Panc1 (cell line): ENCODE data around the gene FARP1. TPM values are rescaled to one million over a fixed set of nuclear protein-coding genes. Genes with fewer than 3 reads are reported as not detected.

Experiments used
- ATAC-seq: fragments of 200-7000 bp; cut with Tn5 transposase; 2 replicates; pipeline ENCODE4 v1.9.1; 2020; ENCODE audit warnings: mild to moderate bottlenecking, moderate library complexity
- BruUV-seq: library from RNA; stranded (reverse); fragments of 400-500 nt; replicated peaks from 2 replicates; lab custom pipeline; 2021; lab: Mats Ljungman, UMichigan
- CTCF ChIA-PET: fragments of 300-600 bp; sonication (Branson Sonifier 250); formaldehyde crosslinking; loops from one replicate; lab custom pipeline; 2022; ENCODE audit warnings: antibody characterized with exemption; lab: Charles Lee
- POLR2A ChIA-PET: fragments of 300-600 bp; sonication (Branson Sonifier 250); formaldehyde crosslinking; loops from one replicate; lab custom pipeline; 2022; ENCODE audit warnings: antibody characterized with exemption; lab: Charles Lee
- DNase-seq: peaks from one replicate; pipeline ENCODE4 v3.0.0-alpha.2; 2010; ENCODE audit warnings: low read depth, low spot score
- H3K27ac ChIP-seq: 2 replicates; pipeline ENCODE4 v1.5.1; 2011; ENCODE audit warnings: mild to moderate bottlenecking, low read length, inconsistent platforms
- H3K27me3 ChIP-seq: fragments of 200-500 bp; sonication (Bioruptor generic); 2 replicates; pipeline ENCODE4 v1.6.0; 2014; ENCODE audit warnings: low read length, inconsistent platforms; ENCODE audit not compliant: control insufficient read depth, insufficient read depth
- H3K36me3 ChIP-seq: fragments of 200-500 bp; sonication (Bioruptor generic); 2 replicates; pipeline ENCODE4 v1.5.1; 2014; ENCODE audit warnings: inconsistent platforms, mild to moderate bottlenecking, low read length, moderate library complexity; ENCODE audit not compliant: control insufficient read depth, insufficient read depth
- H3K4me1 ChIP-seq: 2 replicates; pipeline ENCODE4 v1.5.1; 2011; ENCODE audit warnings: inconsistent platforms, mild to moderate bottlenecking, low read length, moderate library complexity; ENCODE audit not compliant: control insufficient read depth, insufficient read depth
- H3K4me3 ChIP-seq, 2 experiments: 2 replicates each; pipeline ENCODE4 v1.5.1; 2011 to 2012; ENCODE audit warnings: low read depth in 2 of 2, low read length in 2 of 2, mild to moderate bottlenecking in 2 of 2, inconsistent platforms in 1 of 2, moderate library complexity in 1 of 2
- H3K9me3 ChIP-seq: fragments of 200-500 bp; sonication (Bioruptor generic); 2 replicates; pipeline ENCODE4 v1.5.1; 2014; ENCODE audit warnings: low read depth, mild to moderate bottlenecking, inconsistent platforms, low read length, moderate library complexity; ENCODE audit not compliant: control insufficient read depth, insufficient read depth
- POLR2AphosphoS5 ChIP-seq: IDR thresholded peaks from 2 replicates; pipeline ENCODE4 v1.6.1; 2012; ENCODE audit warnings: mild to moderate bottlenecking, low read depth, low read length, moderate library complexity
- SIN3A ChIP-seq: IDR thresholded peaks from 2 replicates; pipeline ENCODE4 v1.6.1; 2012; ENCODE audit warnings: low read depth, mild to moderate bottlenecking, low read length, moderate library complexity, borderline replicate concordance; ENCODE audit not compliant: insufficient read depth
- TCF7L2 ChIP-seq: IDR thresholded peaks from 2 replicates; pipeline ENCODE4 v1.6.1; 2011; ENCODE audit warnings: mild to moderate bottlenecking, low read depth, low read length, inconsistent platforms
- in situ Hi-C: cut with HindIII; loops from 2 replicates; pipeline ENCODE4 v1.10.0; 2016; ENCODE audit warnings: low sequenced_read_pairs, low pct_unique_long_range_greater_than_20kb
- intact Hi-C: fragments of 100-400 bp; cut with micrococcal nuclease; formaldehyde crosslinking; loops from one replicate; pipeline ENCODE4 v1.10.0; 2022; ENCODE audit not compliant: unreplicated experiment
- total RNA-seq: library from RNA; stranded (reverse); gene quantifications from one replicate; pipeline ENCODE4 v1.2.1, GENCODE V29; 2021; ENCODE audit not compliant: unreplicated experiment
- TF ChIP-seq, protein P1 (sequence below): fragments of 450-650 bp; IDR thresholded peaks from 2 replicates; pipeline ENCODE4 v1.5.1; 2017; ENCODE audit warnings: mild to moderate bottlenecking
- TF ChIP-seq, protein P2 (sequence below), 2 experiments: IDR thresholded peaks; 2 replicates each; pipeline ENCODE4 v1.6.1; 2011 to 2012; ENCODE audit warnings: low read depth in 2 of 2, control low read depth in 1 of 2, low read length in 1 of 2, mild to moderate bottlenecking in 1 of 2, moderate library complexity in 1 of 2; ENCODE audit not compliant: insufficient read depth in 1 of 2

The FARP1 gene
- total RNA-seq, 1 experiment from 2014 or later, result 61.9 TPM

DNA sequence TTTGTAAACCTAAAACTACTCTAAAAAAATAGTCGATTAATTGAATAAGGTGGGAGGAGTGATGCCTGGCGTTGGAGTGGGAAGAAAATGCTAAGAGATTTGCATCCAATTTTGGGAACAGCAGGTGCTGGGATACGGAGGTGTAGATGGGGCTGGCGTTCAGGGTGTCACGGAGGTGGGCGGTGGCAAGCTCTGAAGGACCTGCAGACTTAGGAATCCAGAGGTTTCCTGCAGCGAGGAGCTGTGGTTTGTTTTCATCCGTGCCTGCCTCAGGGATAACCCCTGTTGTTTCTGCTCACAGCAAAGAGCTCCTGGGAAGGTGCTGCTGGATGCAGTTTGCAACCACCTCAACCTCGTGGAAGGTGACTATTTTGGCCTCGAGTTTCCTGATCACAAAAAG, 200.6 kb downstream of the FARP1 start:
- no peaks in the 10 kb centered on the region for H3K9me3 ChIP-seq
- H3K27me3 ChIP-seq, result no peaks in the 10 kb centered on the region
- no TSS peak for BruUV-seq
- intact Hi-C loops (no loop called here), in situ Hi-C loops (no loop called here)
- TF ChIP-seq, protein P1, sequence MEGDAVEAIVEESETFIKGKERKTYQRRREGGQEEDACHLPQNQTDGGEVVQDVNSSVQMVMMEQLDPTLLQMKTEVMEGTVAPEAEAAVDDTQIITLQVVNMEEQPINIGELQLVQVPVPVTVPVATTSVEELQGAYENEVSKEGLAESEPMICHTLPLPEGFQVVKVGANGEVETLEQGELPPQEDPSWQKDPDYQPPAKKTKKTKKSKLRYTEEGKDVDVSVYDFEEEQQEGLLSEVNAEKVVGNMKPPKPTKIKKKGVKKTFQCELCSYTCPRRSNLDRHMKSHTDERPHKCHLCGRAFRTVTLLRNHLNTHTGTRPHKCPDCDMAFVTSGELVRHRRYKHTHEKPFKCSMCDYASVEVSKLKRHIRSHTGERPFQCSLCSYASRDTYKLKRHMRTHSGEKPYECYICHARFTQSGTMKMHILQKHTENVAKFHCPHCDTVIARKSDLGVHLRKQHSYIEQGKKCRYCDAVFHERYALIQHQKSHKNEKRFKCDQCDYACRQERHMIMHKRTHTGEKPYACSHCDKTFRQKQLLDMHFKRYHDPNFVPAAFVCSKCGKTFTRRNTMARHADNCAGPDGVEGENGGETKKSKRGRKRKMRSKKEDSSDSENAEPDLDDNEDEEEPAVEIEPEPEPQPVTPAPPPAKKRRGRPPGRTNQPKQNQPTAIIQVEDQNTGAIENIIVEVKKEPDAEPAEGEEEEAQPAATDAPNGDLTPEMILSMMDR, result no peak
- TF ChIP-seq TCF7L2 (no peak), SIN3A (no peak), POLR2AphosphoS5 (no peak)
- TF ChIP-seq, protein P2, sequence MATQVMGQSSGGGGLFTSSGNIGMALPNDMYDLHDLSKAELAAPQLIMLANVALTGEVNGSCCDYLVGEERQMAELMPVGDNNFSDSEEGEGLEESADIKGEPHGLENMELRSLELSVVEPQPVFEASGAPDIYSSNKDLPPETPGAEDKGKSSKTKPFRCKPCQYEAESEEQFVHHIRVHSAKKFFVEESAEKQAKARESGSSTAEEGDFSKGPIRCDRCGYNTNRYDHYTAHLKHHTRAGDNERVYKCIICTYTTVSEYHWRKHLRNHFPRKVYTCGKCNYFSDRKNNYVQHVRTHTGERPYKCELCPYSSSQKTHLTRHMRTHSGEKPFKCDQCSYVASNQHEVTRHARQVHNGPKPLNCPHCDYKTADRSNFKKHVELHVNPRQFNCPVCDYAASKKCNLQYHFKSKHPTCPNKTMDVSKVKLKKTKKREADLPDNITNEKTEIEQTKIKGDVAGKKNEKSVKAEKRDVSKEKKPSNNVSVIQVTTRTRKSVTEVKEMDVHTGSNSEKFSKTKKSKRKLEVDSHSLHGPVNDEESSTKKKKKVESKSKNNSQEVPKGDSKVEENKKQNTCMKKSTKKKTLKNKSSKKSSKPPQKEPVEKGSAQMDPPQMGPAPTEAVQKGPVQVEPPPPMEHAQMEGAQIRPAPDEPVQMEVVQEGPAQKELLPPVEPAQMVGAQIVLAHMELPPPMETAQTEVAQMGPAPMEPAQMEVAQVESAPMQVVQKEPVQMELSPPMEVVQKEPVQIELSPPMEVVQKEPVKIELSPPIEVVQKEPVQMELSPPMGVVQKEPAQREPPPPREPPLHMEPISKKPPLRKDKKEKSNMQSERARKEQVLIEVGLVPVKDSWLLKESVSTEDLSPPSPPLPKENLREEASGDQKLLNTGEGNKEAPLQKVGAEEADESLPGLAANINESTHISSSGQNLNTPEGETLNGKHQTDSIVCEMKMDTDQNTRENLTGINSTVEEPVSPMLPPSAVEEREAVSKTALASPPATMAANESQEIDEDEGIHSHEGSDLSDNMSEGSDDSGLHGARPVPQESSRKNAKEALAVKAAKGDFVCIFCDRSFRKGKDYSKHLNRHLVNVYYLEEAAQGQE (IDR thresholded peaks at IDR 0.05; ENCODE audit: insufficient read depth in 1 of 2, low read depth in 2 of 2, low read length in 1 of 2), result no peak
- no peaks in the 10 kb centered on the region for H3K4me1 ChIP-seq
- ATAC-seq (no peak), DNase-seq (no peak)
- H3K27ac ChIP-seq, result no peak overlapping the region
- H3K36me3 ChIP-seq, result no peaks in the 10 kb centered on the region
- ChIA-PET POLR2A (no interaction called here), CTCF (no interaction called here)
- H3K4me3 ChIP-seq, result no peak overlapping the region

DNA sequence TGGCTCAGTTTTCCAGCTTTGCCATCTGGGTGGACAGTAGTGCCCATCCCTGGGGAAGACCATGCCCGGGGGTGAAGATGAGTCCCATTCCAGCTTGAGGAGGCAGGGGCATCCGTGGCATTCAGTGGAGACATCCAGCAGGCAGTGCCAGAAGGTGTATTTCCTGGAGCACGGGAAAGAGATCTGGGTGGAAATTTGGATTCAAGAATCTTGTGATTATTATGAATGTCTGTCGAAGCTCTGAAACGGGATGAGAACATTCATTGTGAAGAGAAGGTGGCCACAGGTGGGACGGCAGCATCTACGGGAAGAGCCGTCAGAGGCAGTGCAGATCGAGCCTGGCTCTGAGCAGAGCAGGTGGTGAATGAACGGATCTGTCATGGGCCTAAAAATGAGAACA, 201.5 kb downstream of the FARP1 start:
- no peaks in the 10 kb centered on the region for H3K36me3 ChIP-seq
- in situ Hi-C loops, result no loop called here
- CTCF ChIA-PET, result no interaction called here
- intact Hi-C loops, result no loop called here
- TF ChIP-seq POLR2AphosphoS5 (no peak), SIN3A (no peak), TCF7L2 (no peak)
- TF ChIP-seq, protein P2 (IDR thresholded peaks at IDR 0.05; ENCODE audit: insufficient read depth in 1 of 2, low read depth in 2 of 2, low read length in 1 of 2), result no peak
- TF ChIP-seq, protein P1, result no peak
- no peak overlapping the region for H3K27ac ChIP-seq
- no peak overlapping the region for H3K4me3 ChIP-seq
- H3K9me3 ChIP-seq, result no peaks in the 10 kb centered on the region
- no TSS peak for BruUV-seq
- no peaks in the 10 kb centered on the region for H3K27me3 ChIP-seq
- DNase-seq (no peak), ATAC-seq (no peak)
- no peaks in the 10 kb centered on the region for H3K4me1 ChIP-seq
- POLR2A ChIA-PET, result no interaction called here
